GM18907 (cell line): ENCODE results near the gene LCN2.

Experiments used
- ATAC-seq: cut with Tn5 transposase; IDR thresholded peaks from one replicate; pipeline ENCODE4 v1.9.1; 2021; ENCODE audit warnings: mild to moderate bottlenecking, moderate library complexity; ENCODE audit not compliant: unreplicated experiment

Gene LCN2

DNA sequence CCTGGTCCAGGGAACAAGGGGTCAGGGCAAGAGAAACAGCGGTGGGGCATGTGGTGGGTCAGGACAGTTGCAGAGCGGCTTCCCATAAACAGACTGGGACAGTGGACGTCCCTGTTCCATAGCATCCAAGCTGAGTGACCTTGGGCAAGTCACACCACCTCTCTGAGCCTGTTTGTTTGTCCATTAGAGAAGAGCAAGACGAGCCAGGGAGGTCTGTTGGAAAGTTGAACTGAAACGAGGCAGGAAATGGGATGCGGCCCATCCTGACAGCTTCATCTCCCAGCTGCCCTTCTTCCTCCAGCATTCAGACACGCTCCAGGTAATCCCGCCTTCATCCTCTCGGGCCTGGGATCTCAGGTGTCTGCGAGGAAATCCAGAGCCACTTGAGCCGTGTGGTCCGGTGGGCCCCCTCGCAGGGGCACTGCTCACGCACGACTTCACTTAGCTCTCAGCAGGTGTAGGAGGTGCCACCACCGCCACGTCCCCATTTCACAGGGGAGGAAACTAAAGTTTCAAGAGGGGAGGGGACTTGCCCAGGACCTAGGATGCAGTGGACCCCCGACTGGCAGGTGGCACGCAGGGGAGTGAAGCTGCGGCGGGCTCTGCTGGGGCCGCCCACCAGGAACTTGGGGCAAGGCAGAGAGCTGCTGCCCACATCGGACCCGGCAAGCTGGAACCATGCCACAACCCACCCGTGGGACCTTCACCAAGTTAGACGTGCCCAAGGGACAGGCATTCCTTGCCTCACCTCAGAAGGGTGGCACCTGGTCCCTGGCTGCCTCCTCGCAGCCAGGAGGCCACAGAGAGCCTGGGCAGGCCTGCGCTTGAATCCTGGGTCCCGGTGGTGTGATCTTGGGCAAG is 34.7 kb upstream of the LCN2 start:
- no peak for ATAC-seq

DNA sequence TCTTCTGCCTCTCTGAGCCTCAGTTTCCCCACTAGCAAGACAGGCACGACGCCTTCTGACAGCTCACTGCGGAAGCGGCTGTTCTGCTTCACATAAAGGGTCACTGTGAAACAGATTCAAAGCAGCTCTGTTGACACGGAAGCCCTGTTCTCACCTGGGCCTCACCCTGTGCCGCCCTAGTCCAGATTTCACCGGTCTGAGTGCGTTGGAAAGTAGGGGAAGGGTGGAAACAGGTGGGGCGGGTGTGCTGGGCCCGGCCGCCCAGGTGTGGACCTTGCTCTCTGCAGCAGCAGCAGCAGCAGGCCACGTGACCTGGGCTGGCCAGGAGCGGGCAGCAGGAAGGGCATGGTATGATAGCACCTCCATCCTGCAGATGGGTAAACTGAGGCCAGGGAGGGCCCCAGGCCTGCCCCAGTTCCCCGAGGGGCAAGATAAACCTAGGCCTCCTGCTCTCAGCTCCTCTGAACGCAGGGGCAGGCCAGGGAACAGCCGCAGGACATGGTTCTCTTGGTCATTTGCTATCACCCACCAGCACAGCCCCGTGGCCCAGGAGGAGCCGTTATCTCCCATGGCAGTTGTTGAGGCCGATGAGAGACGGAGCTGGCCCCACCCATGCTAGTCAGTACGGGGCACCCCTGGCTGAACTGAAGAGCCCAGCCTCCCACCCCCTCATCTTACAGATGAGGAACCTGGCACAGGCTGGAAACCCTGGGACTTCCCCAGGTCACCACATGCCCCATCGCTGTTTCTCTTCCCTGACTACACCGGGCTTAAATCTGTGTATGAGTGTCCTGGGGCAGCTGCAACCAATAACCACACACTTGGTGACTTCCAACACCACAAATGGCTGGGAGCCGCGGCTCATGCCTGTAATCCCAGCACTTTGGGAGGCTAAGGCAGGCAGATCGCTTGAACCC is 33.8 kb upstream of the LCN2 start:
- ATAC-seq = no peak

- ATAC-seq = no peak
These were observed 32.9 kb upstream of the LCN2 start for GRCh38 chr9:128116104-128117083.

GRCh38 chr9:128117613-128118471 is 31.4 kb upstream of the LCN2 start:
- peak; percentile 60 for ATAC-seq

GRCh38 chr9:128118472-128118857 is 30.8 kb upstream of the LCN2 start:
- no peak for ATAC-seq

GRCh38 chr9:128118971-128119665 is 30.1 kb upstream of the LCN2 start:
- no peak for ATAC-seq

DNA sequence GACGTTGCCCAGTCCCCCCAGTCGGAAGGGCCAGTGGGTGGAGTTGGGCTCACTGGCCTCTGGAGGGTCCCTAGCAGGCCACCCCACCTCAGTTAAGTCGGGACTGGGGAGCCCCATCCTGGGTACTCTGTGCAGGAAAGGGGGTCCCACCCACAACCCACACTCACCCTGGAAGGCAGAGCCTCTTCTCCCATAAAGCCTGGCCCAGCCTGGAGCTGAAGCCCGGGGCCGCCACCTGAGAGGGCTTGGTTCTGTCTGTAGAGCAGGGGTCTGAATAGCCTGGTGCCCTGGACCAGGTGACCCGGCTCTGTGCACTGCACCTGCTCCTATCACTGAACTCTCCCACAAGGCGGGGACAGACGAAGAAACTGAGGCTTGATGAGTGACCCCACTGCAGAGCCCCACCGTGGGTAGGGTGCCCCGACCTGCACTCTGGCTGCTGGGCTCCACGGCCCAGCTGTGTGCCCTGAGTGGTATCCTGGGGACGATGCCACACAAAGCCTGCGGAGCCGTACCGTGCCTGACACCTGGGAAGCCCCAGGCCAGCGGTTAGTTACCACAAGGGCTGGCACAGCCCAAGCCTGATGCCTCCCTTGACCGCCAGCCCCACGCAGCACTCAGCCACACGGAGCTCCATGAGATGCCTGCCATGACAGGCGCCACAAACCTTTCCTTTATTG is 29.1 kb upstream of the LCN2 start:
- ATAC-seq = no peak

DNA sequence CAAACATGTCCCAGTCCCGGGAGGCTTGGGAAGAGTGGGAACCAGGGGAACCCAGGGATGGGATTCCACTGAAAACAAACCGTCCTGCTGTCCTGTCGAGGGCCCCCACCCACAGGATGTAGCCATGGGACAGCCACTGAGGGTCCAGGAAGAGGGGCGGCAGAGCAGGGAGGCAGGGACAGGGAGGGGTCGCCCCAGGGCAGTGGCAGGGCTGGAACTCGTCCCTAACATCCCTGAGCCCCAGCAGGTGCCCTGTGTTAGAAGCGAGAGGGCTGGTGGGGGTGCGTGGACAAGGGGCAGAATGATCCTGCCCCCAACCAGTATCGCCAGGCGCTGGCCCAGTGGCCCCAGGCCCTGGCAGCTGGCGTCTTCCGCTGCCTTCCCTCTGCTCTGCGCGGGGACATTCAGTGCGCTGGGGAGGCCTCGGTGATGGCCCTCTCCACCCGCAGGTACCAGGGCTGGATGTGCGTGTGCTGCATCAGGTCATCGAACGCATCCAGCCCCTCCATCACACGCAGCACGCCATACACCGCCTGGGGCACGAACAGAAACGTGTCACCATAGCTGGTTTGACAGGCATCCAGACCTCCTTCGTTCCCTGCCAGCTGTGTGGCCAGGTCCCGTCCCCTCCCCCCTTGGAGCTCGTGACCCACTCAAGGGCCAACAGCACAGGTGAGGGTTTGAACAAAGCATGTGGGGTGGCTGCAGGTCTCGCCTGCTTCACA is 28.4 kb upstream of the LCN2 start:
- no peak for ATAC-seq

DNA sequence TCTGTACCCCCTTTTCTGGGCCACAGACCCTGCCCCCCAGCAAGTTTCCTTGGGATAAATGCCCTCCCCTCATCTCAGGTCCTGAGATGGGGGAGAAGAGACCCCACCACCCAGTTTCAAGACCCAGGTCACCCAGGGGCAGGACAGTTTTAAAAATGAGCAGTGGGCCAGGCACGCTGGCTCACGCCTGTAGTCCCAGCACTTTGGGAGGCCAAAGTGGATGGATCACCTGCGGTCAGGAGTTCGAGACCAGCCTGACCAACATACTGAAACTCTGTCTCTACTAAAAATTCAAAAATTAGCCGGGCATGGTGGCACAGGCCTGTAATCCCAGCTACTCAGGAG is 27.8 kb upstream of the LCN2 start:
- no peak for ATAC-seq

- ATAC-seq = no peak
These were observed 27.1 kb upstream of the LCN2 start for GRCh38 chr9:128121924-128122808.

- no peak for ATAC-seq
These were observed 26.5 kb upstream of the LCN2 start for GRCh38 chr9:128122809-128123175.

- ATAC-seq = no peak
These were observed 25.7 kb upstream of the LCN2 start for GRCh38 chr9:128123451-128124080.

- no peak for ATAC-seq
These were observed 24.8 kb upstream of the LCN2 start for GRCh38 chr9:128124451-128124850.

DNA sequence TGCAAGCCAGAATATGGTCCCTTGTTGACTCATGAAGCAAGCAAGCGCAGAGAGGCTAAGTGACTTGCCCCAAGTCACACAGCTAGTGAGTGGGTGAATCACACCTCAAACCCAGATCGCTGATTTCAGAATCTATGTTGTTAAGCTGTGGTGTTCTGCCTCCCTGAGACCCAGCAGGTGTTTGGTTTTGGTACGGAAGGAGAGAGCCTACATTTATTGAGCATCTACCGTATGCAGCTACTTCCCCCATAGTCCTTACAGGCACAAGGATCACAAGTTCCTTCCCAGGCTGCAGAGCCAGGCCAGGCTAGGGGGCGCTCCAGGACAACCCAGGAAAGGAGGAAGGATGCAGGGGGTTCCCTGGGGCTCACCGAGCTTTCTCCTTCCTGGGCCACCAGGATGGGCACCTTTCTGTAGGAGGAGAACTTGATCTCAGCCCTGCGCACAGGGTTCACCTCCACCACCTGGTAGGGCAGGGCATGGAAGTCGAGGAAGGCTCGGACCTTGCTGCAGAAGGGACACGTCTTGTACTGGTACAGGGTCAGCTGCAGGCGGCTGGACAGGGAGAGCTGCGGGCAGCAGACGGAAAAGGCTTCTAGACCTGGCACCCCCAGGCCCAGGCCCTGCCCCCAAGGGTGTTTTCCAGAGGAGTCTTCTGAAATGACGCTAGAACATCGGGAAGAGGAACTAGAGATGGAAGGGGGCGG is 24.2 kb upstream of the LCN2 start:
- ATAC-seq = no peak

- ATAC-seq = no peak
These were observed 23.5 kb upstream of the LCN2 start for GRCh38 chr9:128125580-128126354.
